ENCODE results near the gene JAG1.

GRCh38 chr20:10710991-10711775, 37.4 kb upstream of the JAG1 start:
- TF ChIP-seq POLR2A (IDR thresholded peaks at IDR 0.05) = no peak
- no peak for TF ChIP-seq CTCF (IDR thresholded peaks at IDR 0.05)

All from testis (tissue), 2 donors.